ENCODE results near the gene LMAN1L.

Gene LMAN1L

DNA sequence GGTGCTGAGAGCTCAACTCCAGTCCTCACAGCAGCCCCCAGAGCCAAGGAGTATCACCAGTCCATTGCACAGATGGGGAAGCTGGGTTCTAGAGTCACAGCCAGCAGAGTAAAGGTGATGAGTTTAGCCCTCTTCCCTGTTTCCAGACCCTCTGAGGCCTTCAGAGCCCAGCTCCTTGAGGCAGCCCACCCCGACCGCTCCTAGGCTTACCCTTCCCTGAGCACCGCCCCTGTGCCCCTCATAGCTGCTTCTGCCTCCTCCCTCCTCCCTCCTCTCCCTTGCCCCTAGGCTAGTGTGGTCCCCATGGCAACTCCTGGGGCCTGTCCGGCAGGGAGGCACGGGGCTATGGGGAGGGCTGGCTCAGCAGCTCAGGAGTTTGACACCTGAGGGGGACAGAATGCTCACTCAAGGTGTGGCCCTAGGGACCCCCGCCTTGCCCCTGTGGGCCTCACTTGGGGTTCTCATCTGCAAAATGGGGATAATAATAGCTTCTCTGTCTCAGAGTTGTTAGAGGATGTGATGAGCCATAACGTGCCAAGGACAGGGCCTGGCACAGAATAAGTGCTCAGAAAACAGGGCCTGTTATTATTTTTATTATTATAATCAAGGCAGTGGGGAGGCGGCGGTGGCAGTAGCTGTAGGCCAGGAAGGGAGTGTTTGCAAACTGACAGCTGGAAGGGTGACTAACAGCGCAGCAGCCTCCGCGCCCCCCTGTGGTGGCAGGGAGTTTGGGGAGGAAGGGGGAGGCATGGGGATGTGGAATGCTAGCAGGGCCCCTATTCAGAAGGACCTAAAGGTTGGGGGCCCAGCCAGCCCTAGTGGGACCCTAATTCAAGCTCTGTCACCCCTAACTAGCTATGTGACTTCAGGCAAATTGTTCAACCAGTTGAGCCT is 19.3 kb upstream of the LMAN1L start:
- no peaks in the 10 kb centered on the region for H3K9me3 Mint-ChIP-seq
- peaks cover 89% of the 10 kb centered on the region for H3K4me1 Mint-ChIP-seq (ENCODE audit: low read depth)
- peak overlapping the region; percentile 45 for H3K27ac Mint-ChIP-seq
- H3K4me3 Mint-ChIP-seq = no peak overlapping the region
- H3K27me3 Mint-ChIP-seq = no peaks in the 10 kb centered on the region
- H3K36me3 Mint-ChIP-seq (ENCODE audit: low read depth) = peaks cover 83% of the 10 kb centered on the region
- intact Hi-C loops (cut with micrococcal nuclease) = no loop called here

DNA sequence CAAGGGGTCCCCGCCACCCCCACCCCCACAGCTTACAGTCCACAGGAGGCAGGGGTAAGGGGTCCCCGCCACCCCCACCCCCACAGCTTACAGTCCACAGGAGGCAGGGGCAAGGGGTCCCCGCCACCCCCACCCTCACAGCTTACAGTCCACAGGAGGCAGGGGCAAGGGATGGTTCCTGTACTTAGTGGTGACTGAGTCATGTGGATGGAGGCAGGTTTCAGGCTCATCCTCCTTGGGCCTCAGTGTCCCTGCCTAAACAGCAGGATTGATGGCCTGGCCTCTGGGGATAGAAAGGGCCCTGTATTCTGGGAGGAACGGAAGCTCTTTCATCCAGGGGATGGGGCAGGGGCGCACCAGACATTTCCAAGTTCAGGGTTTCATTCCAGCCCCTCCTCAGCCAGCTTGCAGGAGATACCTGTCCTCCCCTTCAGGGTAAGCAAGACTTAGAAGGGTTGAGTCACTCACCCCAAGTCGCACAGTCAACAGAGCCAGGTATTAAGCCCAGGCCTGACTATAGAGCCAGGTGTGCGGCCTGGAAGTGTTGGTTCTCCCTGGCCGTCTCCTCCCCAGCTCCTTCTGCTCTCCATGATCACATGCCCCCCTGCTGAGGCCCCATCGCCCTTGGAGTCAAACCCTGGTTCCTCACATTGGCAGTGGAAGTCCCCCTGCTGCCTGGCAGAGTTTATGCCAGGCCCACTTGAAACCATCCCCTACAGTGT is 18.2 kb upstream of the LMAN1L start:
- Mint-ChIP-seq H3K4me1 (ENCODE audit: low read depth) (peaks cover 89% of the 10 kb centered on the region), H3K4me3 (no peak overlapping the region), H3K27me3 (no peaks in the 10 kb centered on the region), H3K36me3 (ENCODE audit: low read depth) (peaks cover 88% of the 10 kb centered on the region), H3K27ac (no peak overlapping the region), H3K9me3 (no peaks in the 10 kb centered on the region)
- intact Hi-C loops (cut with micrococcal nuclease) = no loop called here

DNA sequence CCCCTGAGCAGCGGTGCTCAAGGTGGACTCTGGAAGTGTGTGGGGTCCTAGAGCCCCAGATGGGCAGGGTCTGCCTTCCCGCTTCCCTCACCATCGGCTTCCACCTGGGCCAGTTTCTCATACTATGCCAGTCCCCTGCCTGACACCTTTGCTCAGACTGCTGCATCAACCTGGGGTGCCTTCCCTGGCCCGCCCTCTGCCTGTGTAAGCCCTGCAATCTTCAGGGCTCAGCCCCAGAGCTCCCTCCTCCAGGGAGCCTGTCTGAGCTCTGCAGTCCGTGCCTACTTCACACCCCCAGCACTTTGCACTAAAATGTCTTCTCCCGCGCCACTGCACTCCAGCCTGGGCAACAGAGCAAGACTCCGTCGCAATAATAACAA is 17.7 kb upstream of the LMAN1L start:
- Mint-ChIP-seq H3K36me3 (ENCODE audit: low read depth) (peaks cover 88% of the 10 kb centered on the region), H3K4me1 (ENCODE audit: low read depth) (peaks cover 89% of the 10 kb centered on the region), H3K27ac (no peak overlapping the region), H3K4me3 (no peak overlapping the region), H3K9me3 (no peaks in the 10 kb centered on the region), H3K27me3 (no peaks in the 10 kb centered on the region)
- intact Hi-C loops (cut with micrococcal nuclease) = no loop called here

DNA sequence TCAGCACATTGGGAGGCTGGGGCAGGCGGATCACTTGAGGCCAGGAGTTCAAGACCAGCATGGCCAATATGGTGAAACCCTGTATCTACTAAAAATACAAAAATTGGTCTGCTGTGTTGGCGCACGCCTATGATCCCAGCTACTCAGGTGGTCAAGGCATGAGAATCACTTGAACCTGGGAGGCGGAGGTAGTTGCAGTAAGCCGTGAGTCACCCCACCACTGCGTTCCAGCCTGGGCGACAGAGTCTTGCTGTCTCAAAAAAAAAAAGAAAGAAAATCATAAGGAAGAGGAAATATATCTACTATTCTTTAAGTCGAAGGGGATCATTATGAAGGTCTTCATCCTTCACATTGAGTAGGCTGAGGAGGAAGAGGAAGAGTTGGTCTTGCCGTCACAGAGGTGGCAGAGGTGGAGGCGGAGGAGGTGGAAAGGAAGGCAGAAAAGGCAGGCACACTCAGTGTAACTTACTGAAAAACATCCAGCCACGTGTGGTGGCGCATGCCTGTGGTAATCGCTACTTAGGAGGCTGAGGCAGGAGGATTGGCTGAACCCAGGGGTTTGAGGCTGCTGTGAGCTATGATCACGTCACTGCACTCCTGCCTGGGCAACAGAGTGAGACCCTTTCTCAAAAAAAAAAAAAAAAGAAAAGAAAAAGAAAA is 16.5 kb upstream of the LMAN1L start:
- peaks cover 85% of the 10 kb centered on the region for H3K4me1 Mint-ChIP-seq (ENCODE audit: low read depth)
- no peaks in the 10 kb centered on the region for H3K9me3 Mint-ChIP-seq
- peak overlapping the region; percentile 73 for H3K27ac Mint-ChIP-seq
- H3K4me3 Mint-ChIP-seq = no peak overlapping the region
- no peaks in the 10 kb centered on the region for H3K27me3 Mint-ChIP-seq
- intact Hi-C loops (cut with micrococcal nuclease) = no loop called here
- peaks cover 91% of the 10 kb centered on the region for H3K36me3 Mint-ChIP-seq (ENCODE audit: low read depth)

DNA sequence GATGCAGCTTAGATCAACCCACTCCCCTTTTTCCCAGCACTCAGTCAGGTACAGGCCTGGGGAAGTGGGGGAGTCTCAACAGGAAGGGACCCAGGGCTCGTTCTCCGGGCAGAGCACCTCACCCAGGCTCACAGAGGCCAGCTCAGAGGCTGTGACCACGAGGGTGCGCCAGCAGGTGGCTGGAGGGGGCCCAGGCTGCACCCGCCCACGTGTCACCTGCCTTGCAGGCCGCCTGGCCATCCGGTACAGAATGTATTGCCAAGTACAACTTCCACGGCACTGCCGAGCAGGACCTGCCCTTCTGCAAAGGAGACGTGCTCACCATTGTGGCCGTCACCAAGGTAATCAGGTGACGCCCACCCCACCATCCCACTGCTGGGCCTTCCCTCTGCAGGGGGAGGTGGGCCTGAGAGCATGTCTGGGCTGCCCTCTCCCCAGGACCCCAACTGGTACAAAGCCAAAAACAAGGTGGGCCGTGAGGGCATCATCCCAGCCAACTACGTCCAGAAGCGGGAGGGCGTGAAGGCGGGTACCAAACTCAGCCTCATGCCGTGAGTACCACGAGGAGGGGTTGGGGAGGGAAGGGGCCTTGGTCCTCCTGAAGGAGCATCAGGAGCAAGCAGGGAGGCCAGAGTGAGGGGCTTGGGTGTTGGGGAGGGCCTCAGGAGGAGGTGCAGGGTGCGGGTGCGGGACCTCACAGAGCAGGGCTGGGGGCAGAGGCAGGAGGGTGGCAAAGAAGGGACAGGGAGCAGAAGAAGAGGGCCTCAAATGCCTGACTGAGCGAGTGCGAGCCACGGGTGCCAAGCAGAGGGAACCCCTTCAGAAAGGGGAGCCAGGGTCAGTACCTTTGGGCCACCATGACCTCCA is 14.0 kb upstream of the LMAN1L start:
- Mint-ChIP-seq H3K27me3 (no peaks in the 10 kb centered on the region), H3K4me1 (ENCODE audit: low read depth) (peaks cover 60% of the 10 kb centered on the region), H3K27ac (peak overlapping the region; percentile 77), H3K4me3 (no peak overlapping the region), H3K9me3 (no peaks in the 10 kb centered on the region), H3K36me3 (ENCODE audit: low read depth) (peaks cover 92% of the 10 kb centered on the region)
- intact Hi-C loops (cut with micrococcal nuclease) = no loop called here

DNA sequence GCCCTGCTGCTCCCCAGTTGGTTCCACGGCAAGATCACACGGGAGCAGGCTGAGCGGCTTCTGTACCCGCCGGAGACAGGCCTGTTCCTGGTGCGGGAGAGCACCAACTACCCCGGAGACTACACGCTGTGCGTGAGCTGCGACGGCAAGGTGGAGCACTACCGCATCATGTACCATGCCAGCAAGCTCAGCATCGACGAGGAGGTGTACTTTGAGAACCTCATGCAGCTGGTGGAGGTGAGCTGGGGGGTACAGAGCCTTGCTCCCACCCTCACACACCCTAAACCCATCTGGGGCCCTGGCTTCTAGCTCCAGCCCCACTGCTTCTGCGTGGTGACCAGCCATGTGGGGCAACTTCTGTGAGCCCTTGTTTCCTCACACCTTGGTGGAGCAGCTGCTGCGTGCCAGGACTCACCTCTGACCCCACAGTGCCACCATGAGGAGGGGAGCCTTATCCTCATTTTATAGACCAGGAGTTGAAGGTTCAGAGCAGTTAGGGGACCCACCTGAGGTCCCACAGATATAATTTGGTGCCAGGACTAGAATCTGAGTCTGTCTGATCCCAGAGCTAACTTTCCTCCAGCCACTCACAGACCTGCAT is 13.3 kb upstream of the LMAN1L start:
- no peaks in the 10 kb centered on the region for H3K27me3 Mint-ChIP-seq
- peaks cover 62% of the 10 kb centered on the region for H3K4me1 Mint-ChIP-seq (ENCODE audit: low read depth)
- H3K9me3 Mint-ChIP-seq = no peaks in the 10 kb centered on the region
- H3K27ac Mint-ChIP-seq = peak overlapping the region; percentile 77
- H3K36me3 Mint-ChIP-seq (ENCODE audit: low read depth) = peaks cover 97% of the 10 kb centered on the region
- intact Hi-C loops (cut with micrococcal nuclease) = no loop called here
- H3K4me3 Mint-ChIP-seq = no peak overlapping the region

DNA sequence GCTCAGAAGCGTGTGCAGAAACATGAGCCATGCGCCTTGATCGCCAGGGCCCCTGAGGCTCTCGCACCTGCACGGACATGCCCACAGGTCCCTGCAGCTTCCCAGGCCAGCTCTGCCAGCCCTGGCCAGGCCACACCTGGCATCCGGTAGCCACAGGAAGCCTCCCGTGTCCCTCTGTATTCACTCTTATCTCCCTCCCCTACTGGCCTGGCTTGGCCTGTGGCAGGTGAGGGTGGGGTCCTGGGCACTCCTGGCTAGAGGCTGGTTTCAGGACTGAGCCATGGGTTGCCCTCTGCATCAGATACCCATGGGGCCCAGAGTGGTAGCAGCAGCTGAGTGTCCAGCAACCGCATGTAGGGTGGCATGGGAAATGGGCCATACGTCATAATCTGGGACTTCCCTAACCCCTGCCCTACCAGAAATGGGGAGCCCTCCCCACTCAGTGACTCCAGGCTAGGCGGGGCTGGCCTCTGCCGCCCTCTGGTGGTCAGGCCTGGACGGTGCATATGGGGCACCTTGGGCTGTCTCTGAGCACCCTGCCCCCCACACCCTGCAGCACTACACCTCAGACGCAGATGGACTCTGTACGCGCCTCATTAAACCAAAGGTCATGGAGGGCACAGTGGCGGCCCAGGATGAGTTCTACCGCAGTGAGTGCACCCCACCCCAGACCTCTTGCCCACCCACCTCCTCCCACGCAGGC is 12.6 kb upstream of the LMAN1L start:
- peak overlapping the region; percentile 77 for H3K27ac Mint-ChIP-seq
- intact Hi-C loops (cut with micrococcal nuclease) = loop anchor here (1.0 to 2.0 kb wide), 2 partner anchors 13 to 29 kb away; no protein-coding TSS in a partner anchor
- no peaks in the 10 kb centered on the region for H3K27me3 Mint-ChIP-seq
- peaks cover 97% of the 10 kb centered on the region for H3K36me3 Mint-ChIP-seq (ENCODE audit: low read depth)
- no peaks in the 10 kb centered on the region for H3K9me3 Mint-ChIP-seq
- H3K4me1 Mint-ChIP-seq (ENCODE audit: low read depth) = peaks cover 56% of the 10 kb centered on the region
- no peak overlapping the region for H3K4me3 Mint-ChIP-seq

DNA sequence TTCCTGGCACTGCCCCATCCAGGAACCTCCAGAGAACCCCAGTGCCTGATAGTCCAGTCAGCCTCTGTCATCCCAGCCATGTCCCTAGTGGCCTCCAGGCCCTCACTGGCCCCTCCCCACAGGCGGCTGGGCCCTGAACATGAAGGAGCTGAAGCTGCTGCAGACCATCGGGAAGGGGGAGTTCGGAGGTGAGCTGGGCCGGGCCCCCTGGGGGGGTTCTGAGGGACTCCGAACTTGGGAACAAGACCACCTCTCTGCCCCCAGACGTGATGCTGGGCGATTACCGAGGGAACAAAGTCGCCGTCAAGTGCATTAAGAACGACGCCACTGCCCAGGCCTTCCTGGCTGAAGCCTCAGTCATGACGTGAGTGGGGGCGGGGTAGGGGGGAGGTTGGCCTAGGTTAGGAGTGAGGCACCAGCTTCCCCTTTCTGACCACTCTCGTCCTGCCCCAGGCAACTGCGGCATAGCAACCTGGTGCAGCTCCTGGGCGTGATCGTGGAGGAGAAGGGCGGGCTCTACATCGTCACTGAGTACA is 12.0 kb upstream of the LMAN1L start:
- peaks cover 50% of the 10 kb centered on the region for H3K4me1 Mint-ChIP-seq (ENCODE audit: low read depth)
- intact Hi-C loops (cut with micrococcal nuclease) = loop anchor here (1.0 to 2.0 kb wide), 2 partner anchors 14 to 29 kb away; no protein-coding TSS in a partner anchor
- H3K9me3 Mint-ChIP-seq = no peaks in the 10 kb centered on the region
- H3K27me3 Mint-ChIP-seq = no peaks in the 10 kb centered on the region
- H3K27ac Mint-ChIP-seq = peak overlapping the region; percentile 77
- H3K4me3 Mint-ChIP-seq = no peak overlapping the region
- H3K36me3 Mint-ChIP-seq (ENCODE audit: low read depth) = peaks cover 92% of the 10 kb centered on the region

DNA sequence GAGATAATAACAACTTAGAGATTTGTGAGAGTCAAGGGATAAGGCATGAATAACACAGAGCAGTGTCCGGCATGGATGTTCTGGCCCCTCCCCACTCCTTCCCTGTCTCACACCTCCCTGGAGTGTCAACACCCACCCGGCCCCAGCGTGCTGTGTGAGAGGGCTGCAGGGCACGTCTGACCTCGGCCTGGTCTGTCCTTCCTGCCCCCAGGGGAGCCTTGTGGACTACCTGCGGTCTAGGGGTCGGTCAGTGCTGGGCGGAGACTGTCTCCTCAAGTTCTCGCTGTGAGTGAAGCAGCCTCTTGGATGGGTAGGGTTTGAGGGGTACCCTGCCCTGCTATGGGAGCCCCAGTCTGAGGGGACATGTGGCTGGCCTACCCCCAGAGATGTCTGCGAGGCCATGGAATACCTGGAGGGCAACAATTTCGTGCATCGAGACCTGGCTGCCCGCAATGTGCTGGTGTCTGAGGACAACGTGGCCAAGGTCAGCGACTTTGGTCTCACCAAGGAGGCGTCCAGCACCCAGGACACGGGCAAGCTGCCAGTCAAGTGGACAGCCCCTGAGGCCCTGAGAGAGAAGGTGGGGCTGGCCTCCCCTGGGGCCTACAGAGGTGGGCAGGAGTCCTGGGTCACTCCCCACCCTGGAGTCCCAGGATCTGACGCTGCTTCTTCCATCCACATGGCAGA is 11.2 kb upstream of the LMAN1L start:
- H3K36me3 Mint-ChIP-seq (ENCODE audit: low read depth) = peaks cover 84% of the 10 kb centered on the region
- H3K9me3 Mint-ChIP-seq = no peaks in the 10 kb centered on the region
- intact Hi-C loops (cut with micrococcal nuclease) = loop anchor here (2.0 kb wide), 1 partner anchor 15 kb away; no protein-coding TSS in a partner anchor
- H3K27me3 Mint-ChIP-seq = peaks cover 2% of the 10 kb centered on the region
- H3K4me1 Mint-ChIP-seq (ENCODE audit: low read depth) = peaks cover 44% of the 10 kb centered on the region
- no peak overlapping the region for H3K4me3 Mint-ChIP-seq
- H3K27ac Mint-ChIP-seq = peak overlapping the region; percentile 77

DNA sequence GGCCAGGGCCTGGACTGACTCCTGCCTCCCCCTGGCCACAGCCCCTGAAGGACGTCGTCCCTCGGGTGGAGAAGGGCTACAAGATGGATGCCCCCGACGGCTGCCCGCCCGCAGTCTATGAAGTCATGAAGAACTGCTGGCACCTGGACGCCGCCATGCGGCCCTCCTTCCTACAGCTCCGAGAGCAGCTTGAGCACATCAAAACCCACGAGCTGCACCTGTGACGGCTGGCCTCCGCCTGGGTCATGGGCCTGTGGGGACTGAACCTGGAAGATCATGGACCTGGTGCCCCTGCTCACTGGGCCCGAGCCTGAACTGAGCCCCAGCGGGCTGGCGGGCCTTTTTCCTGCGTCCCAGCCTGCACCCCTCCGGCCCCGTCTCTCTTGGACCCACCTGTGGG is 10.3 kb upstream of the LMAN1L start:
- H3K9me3 Mint-ChIP-seq = no peaks in the 10 kb centered on the region
- intact Hi-C loops (cut with micrococcal nuclease) = no loop called here
- H3K4me1 Mint-ChIP-seq (ENCODE audit: low read depth) = peaks cover 43% of the 10 kb centered on the region

DNA sequence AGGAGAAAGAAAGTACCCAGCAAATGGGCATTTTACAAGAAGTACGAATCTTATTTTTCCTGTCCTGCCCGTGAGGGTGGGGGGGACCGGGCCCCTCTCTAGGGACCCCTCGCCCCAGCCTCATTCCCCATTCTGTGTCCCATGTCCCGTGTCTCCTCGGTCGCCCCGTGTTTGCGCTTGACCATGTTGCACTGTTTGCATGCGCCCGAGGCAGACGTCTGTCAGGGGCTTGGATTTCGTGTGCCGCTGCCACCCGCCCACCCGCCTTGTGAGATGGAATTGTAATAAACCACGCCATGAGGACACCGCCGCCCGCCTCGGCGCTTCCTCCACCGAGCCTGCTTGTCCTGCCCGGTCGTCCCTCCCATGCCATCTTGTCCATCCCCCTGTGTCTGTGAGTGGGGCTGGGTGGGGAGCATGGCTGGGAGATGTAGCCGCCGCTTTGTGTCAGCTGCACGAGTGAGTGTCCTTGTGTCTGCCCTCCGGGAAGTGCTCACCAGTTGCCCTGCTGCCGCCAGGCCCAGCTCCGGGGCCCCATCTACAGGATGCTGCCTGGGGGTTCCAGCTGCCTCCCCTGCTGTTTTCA is 9.7 kb upstream of the LMAN1L start:
- Mint-ChIP-seq H3K27me3 (peaks cover 2% of the 10 kb centered on the region), H3K4me1 (ENCODE audit: low read depth) (peaks cover 37% of the 10 kb centered on the region), H3K9me3 (no peaks in the 10 kb centered on the region), H3K36me3 (ENCODE audit: low read depth) (peaks cover 72% of the 10 kb centered on the region), H3K27ac (no peak overlapping the region), H3K4me3 (no peak overlapping the region)
- intact Hi-C loops (cut with micrococcal nuclease) = no loop called here

More for the DNA sequence above, 10.3 kb upstream of the LMAN1L start:
- H3K27ac Mint-ChIP-seq = no peak overlapping the region
- H3K27me3 Mint-ChIP-seq = peaks cover 2% of the 10 kb centered on the region
- no peak overlapping the region for H3K4me3 Mint-ChIP-seq
- peaks cover 79% of the 10 kb centered on the region for H3K36me3 Mint-ChIP-seq (ENCODE audit: low read depth)

DNA sequence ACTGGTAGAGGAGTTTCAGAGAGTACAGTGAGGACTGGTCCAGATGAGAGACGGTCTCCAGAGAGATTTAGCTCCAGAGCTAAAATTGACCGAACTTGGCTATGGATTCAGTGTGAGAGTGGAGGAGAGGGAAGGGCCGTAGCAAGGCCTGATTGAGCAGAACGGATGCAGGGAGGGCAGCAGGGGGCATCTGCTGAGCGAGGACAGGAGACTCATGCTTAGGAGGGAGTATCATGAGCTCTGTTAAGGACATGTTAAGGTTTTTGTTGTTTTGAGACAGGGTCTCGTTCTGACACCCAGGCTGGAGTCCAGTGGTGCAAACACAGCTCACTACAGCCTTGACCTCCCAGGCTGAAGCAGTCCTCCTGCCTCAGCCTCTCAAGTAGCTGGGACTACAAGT is 7.7 kb upstream of the LMAN1L start:
- H3K4me3 Mint-ChIP-seq = no peak overlapping the region
- H3K4me1 Mint-ChIP-seq (ENCODE audit: low read depth) = peaks cover 17% of the 10 kb centered on the region
- peaks cover 52% of the 10 kb centered on the region for H3K36me3 Mint-ChIP-seq (ENCODE audit: low read depth)
- no peak overlapping the region for H3K27ac Mint-ChIP-seq
- H3K27me3 Mint-ChIP-seq = peaks cover 8% of the 10 kb centered on the region
- intact Hi-C loops (cut with micrococcal nuclease) = no loop called here
- no peaks in the 10 kb centered on the region for H3K9me3 Mint-ChIP-seq
